B cell (primary cell): ENCODE measurements around the gene TKFC. TPM values are rescaled to one million over a fixed set of nuclear protein-coding genes. Genes with fewer than 3 reads are reported as not detected.
A peak's percentile ranks its signal among the peaks of the same experiment; 100 is the strongest.

Experiments used
- ATAC-seq: fragments of 200-7000 bp; cut with Tn5 transposase; one replicate; pipeline ENCODE4 v1.10.0; 2021; ENCODE audit warnings: low read depth, mild to moderate bottlenecking, moderate number of reproducible peaks, moderate library complexity
- CTCF ChIA-PET: fragments of 350-600 bp; sonication (Branson Sonifier 250); formaldehyde crosslinking; loops from one replicate; lab custom pipeline; 2021; ENCODE audit warnings: antibody characterized with exemption, inconsistent platforms; lab: Charles Lee
- POLR2A ChIA-PET: fragments of 350-600 bp; sonication (Branson Sonifier 250); formaldehyde crosslinking; loops from one replicate; lab custom pipeline; 2021; ENCODE audit warnings: antibody characterized with exemption; lab: Charles Lee
- DNase-seq: peaks from one replicate; pipeline ENCODE4 v3.0.0; 2013
- H2AFZ ChIP-seq: 2 replicates; pipeline ENCODE4 v1.6.1; 2012; ENCODE audit warnings: mild to moderate bottlenecking, low read depth, low read length; ENCODE audit not compliant: insufficient read depth, poor library complexity, severe bottlenecking
- H3K27ac ChIP-seq, 2 donors: 1 replicate in 1 of 2; 2 replicates in 1 of 2; pipeline ENCODE4 v1.5.1; 2012 to 2013; ENCODE audit warnings: low read length in 2 of 2, mild to moderate bottlenecking in 2 of 2, moderate library complexity in 1 of 2
- H3K27me3 ChIP-seq, 4 experiments: fragments of 200-600 bp in 1 of 4; sonication (generic) in 1 of 4; replicated peaks in 1 of 4; 1 replicate in 2 of 4; 2 replicates in 2 of 4; pipeline versions ENCODE4 v1.6.1 to v1.7.0; 2013 to 2016; ENCODE audit warnings: low read length in 3 of 4, mild to moderate bottlenecking in 2 of 4, mixed read lengths in 1 of 4, moderate library complexity in 1 of 4; ENCODE audit not compliant: insufficient read depth in 4 of 4, control insufficient read depth in 3 of 4; ENCODE audit errors: control extremely low read depth in 1 of 4
- H3K36me3 ChIP-seq, 2 experiments: replicated peaks in 1 of 2; 1 replicate in 1 of 2; 2 replicates in 1 of 2; pipeline versions ENCODE4 v1.6.1 to v1.7.1; 2013; ENCODE audit warnings: low read length in 1 of 2; ENCODE audit not compliant: insufficient read depth in 2 of 2, control insufficient read depth in 1 of 2; ENCODE audit errors: control extremely low read depth in 1 of 2, extremely low read depth in 1 of 2
- H3K4me1 ChIP-seq, 2 donors: fragments of 200-600 bp in 1 of 2; sonication (generic) in 1 of 2; 1 replicate in 1 of 2; 2 replicates in 1 of 2; pipeline versions ENCODE4 v1.5.1 to v1.6.1; 2013 to 2017; ENCODE audit warnings: low read length in 2 of 2; ENCODE audit not compliant: control insufficient read depth in 2 of 2, insufficient read depth in 2 of 2
- H3K4me2 ChIP-seq: replicated peaks from 2 replicates; pipeline ENCODE3; 2012; ENCODE audit warnings: mild to moderate bottlenecking, low read depth, low read length; ENCODE audit not compliant: poor library complexity, severe bottlenecking
- H3K4me3 ChIP-seq, 5 experiments: fragments of 200-600 bp in 1 of 5; sonication (generic) in 1 of 5; 1 replicate in 3 of 5; 2 replicates in 2 of 5; pipeline versions ENCODE4 v1.5.1 to v1.7.0; 2011 to 2016; ENCODE audit warnings: low read length in 4 of 5, mild to moderate bottlenecking in 4 of 5, low read depth in 2 of 5, control low read depth in 1 of 5, moderate library complexity in 1 of 5; ENCODE audit not compliant: insufficient read depth in 1 of 5; ENCODE audit errors: control extremely low read depth in 1 of 5, extremely low read depth in 1 of 5
- H3K79me2 ChIP-seq: fragments of 200-600 bp; sonication (generic); one replicate; pipeline ENCODE4 v1.6.0; 2016; ENCODE audit warnings: low read length; ENCODE audit not compliant: control insufficient read depth, insufficient read depth
- H3K9ac ChIP-seq: fragments of 200-600 bp; sonication (generic); 2 replicates; pipeline ENCODE4 v1.6.1; 2017; ENCODE audit warnings: mild to moderate bottlenecking, low read length, moderate library complexity
- H3K9me3 ChIP-seq, 3 donors: one replicate each; pipeline versions ENCODE4 v1.6.1 to v1.7.1; 2013; ENCODE audit warnings: low read length in 2 of 3; ENCODE audit not compliant: control insufficient read depth in 2 of 3, insufficient read depth in 1 of 3; ENCODE audit errors: control extremely low read depth in 1 of 3
- H4K20me1 ChIP-seq: 2 replicates; pipeline ENCODE4 v1.6.0; 2012; ENCODE audit warnings: mild to moderate bottlenecking, low read length; ENCODE audit not compliant: insufficient read depth, control insufficient read depth, poor library complexity, severe bottlenecking
- H3K27ac Mint-ChIP-seq: one replicate; pipeline ENCODE4 v1.8.0; 2021; ENCODE audit warnings: mixed read lengths
- H3K27me3 Mint-ChIP-seq: one replicate; pipeline ENCODE4 v1.8.0; 2021; ENCODE audit warnings: mixed read lengths
- H3K4me1 Mint-ChIP-seq: one replicate; pipeline ENCODE4 v1.8.0; 2021; ENCODE audit warnings: mixed read lengths
- H3K4me3 Mint-ChIP-seq: one replicate; pipeline ENCODE4 v1.8.0; 2021; ENCODE audit warnings: mixed read lengths
- H3K9me3 Mint-ChIP-seq: one replicate; pipeline ENCODE4 v1.8.0; 2022; ENCODE audit warnings: mixed read lengths; ENCODE audit not compliant: insufficient read depth
- EZH2 ChIP-seq: IDR thresholded peaks from 2 replicates; pipeline ENCODE4 v1.6.1; 2012; ENCODE audit warnings: borderline replicate concordance, low read depth, mild to moderate bottlenecking, moderate library complexity, low read length; ENCODE audit not compliant: insufficient read depth, poor library complexity, severe bottlenecking
- WGBS: methylation state at CpG from one replicate; pipeline ENCODE4 v1.1.5; 2013; ENCODE audit warnings: missing lambda C conversion rate; ENCODE audit not compliant: insufficient coverage; 5-methylcytosine and 5-hydroxymethylcytosine counted together
- intact Hi-C: fragments of 100-400 bp; cut with micrococcal nuclease; formaldehyde crosslinking; loops from one replicate; pipeline ENCODE4 v1.10.0; 2022
- polyA plus RNA-seq: library from polyadenylated mRNA; depleted of rRNA; stranded (reverse); fragments of >200 nt; gene quantifications from 2 replicates; pipeline ENCODE4 v1.2.3, GENCODE V29; 2012
- total RNA-seq, 2 donors: library from RNA; stranded (reverse); fragments of 120-200 nt in 1 of 2; gene quantifications; 1 replicate in 1 of 2; 2 replicates in 1 of 2; pipeline versions ENCODE4 v1.2.3 to v1.2.4, GENCODE V29; 2013 to 2022
- TF ChIP-seq, protein P1 (sequence below): fragments of 200-600 bp; IDR thresholded peaks from one replicate; pipeline ENCODE4 v1.8.0; 2022; ENCODE audit warnings: antibody characterized with exemption, mild to moderate bottlenecking

The TKFC gene
- total and polyA plus RNA-seq, 2 donors (not counting 1 experiment from before 2014, with no cell fraction given): 82.3 to 86.3 TPM

DNA sequence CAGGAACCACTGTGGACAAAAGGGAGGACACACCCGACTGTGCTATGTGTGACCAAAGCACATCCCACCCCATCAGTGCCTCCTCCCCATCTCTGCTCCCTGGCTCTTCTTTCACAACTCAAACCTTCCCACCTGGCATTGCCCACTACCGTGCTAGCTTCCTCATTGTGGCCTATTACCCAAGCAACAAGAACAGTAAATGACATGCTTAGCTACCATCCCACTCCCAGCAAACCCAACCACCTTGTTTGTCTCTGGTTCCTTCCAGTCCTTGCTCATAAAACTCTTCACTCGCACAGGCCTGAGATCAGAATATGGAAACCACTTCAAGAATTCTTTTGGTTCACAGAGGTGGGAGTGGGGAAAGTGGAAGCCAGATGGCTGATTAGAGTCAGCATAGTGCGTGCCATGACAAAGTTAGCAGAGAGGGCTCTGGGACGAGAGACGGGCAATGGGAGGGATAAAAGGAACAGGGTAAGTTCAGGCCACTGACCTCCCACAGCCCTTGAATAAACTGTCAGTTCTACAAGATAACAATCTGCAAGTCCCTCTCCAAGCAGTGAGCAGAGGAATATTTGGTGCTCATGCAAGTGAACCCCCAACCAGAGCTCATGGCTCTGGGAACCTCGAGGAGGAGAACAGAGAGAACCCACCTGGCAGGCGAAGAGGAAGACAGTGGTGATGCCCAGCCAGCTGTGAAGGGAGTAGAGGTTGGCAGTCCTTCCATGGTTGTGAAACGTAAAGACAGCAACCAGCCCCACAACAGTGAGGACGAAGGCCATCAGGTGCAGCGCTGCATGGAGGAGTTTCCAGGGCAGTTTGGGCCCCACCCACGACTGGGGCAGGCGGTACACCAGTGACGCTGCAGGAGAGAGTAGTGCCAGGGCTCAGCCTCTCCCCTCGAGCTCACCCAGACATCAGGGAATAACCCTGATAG is 20.4 kb downstream of the TKFC start:
- Histone ChIP-seq H3K27ac (peak overlapping the region; percentile 93 to 95), H3K27me3 (no peaks in the 10 kb centered on the region), H3K9ac (peak overlapping the region; percentile 73), H2AFZ (no peak overlapping the region), H3K9me3 (no peaks in the 10 kb centered on the region), H3K36me3 (peaks cover 2 to 69% of the 10 kb centered on the region in 2 experiments), H4K20me1 (peaks cover 71% of the 10 kb centered on the region), H3K4me1 (peaks cover 48 to 72% of the 10 kb centered on the region in 2 donors), H3K4me2 (peak overlapping the region; percentile 86), H3K4me3 (peak overlapping the region; percentile 62 to 85 (median 73)), H3K79me2 (peaks cover 58% of the 10 kb centered on the region)
- no peak for TF ChIP-seq EZH2
- TF ChIP-seq, protein P1, sequence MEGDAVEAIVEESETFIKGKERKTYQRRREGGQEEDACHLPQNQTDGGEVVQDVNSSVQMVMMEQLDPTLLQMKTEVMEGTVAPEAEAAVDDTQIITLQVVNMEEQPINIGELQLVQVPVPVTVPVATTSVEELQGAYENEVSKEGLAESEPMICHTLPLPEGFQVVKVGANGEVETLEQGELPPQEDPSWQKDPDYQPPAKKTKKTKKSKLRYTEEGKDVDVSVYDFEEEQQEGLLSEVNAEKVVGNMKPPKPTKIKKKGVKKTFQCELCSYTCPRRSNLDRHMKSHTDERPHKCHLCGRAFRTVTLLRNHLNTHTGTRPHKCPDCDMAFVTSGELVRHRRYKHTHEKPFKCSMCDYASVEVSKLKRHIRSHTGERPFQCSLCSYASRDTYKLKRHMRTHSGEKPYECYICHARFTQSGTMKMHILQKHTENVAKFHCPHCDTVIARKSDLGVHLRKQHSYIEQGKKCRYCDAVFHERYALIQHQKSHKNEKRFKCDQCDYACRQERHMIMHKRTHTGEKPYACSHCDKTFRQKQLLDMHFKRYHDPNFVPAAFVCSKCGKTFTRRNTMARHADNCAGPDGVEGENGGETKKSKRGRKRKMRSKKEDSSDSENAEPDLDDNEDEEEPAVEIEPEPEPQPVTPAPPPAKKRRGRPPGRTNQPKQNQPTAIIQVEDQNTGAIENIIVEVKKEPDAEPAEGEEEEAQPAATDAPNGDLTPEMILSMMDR: no peak
- Mint-ChIP-seq H3K4me3 (peak overlapping the region; percentile 95), H3K27me3 (no peaks in the 10 kb centered on the region), H3K27ac (peak overlapping the region; percentile 99), H3K4me1 (peaks cover 59% of the 10 kb centered on the region), H3K9me3 (no peaks in the 10 kb centered on the region)
- 12% methylated on average over 12 of the region's 15 CpGs for WGBS
- ChIA-PET CTCF (interaction anchor here (1.6 to 20.9 kb wide), 4 partner anchors 9 to 39 kb away, joined by 4 to 436 read pairs (median 106); partner anchors contain the start of genes CYB561A3, DDB1, TKFC and TMEM138), POLR2A (interaction anchor here (1.7 kb wide), 1 partner anchor 9 kb away, joined by 11 read pairs; the partner anchor contains the start of genes CYB561A3 and TMEM138)
- peak; percentile 7 for ATAC-seq
- intact Hi-C loops: loop anchor here (10.0 kb wide), 2 partner anchors 439 to 771 kb away; partner anchors contain the start of genes INCENP and TMEM109
- DNase-seq: peak; percentile 52
